Pancreas (tissue), 10 donors: ENCODE data around the gene SUCNR1. TPM values are rescaled to one million over a fixed set of nuclear protein-coding genes. Genes with fewer than 3 reads are reported as not detected.
"Not testable (repeated sequence)": the region's sequence is repeated elsewhere in the genome, so short reads cannot be mapped to it uniquely, and the experiment has no call there.

Experiments used
- ATAC-seq, 4 donors: fragments of 200-7000 bp; cut with Tn5 transposase; one replicate each; pipeline versions ENCODE4 v1.8.0 to v1.9.1; 2020; ENCODE audit warnings: mild to moderate bottlenecking in 4 of 4, moderate library complexity in 4 of 4
- DNase-seq, 6 donors: peaks; one replicate each; pipeline ENCODE4 v3.0.0-alpha.2; 2020
- FAIRE-seq: peaks from 2 replicates; lab custom pipeline; 2012; peaks lifted over from hg19 to GRCh38; lab: Jason Lieb, UNC
- H3K27ac ChIP-seq, 4 donors: fragments of 200-600 bp; sonication (generic); 1 replicate in 3 of 4; 2 replicates in 1 of 4; pipeline versions ENCODE4 v1.5.0 to v1.8.0; 2020
- H3K27me3 ChIP-seq, 4 donors: fragments of 200-600 bp; one replicate each; pipeline ENCODE4 v1.8.0; 2021
- H3K36me3 ChIP-seq, 3 donors: fragments of 200-600 bp; sonication (generic) in 1 of 3; one replicate each; pipeline versions ENCODE4 v1.5.0 to v1.8.0; 2020 to 2021
- H3K4me1 ChIP-seq, 3 donors: fragments of 200-600 bp; one replicate each; pipeline ENCODE4 v1.8.0; 2021
- H3K4me3 ChIP-seq, 4 donors: fragments of 200-600 bp; sonication (generic) in 2 of 4; one replicate each; pipeline versions ENCODE4 v1.5.0 to v1.8.0; 2020 to 2021
- H3K9me3 ChIP-seq, 4 donors: fragments of 200-600 bp; one replicate each; pipeline ENCODE4 v1.8.0; 2021
- WGBS, 2 donors: extraction: QIAGEN DNeasy Blood & Tissue Kit; methylation state at CpG; one replicate each; pipeline ENCODE4 v1.1.7; 2013; 5-methylcytosine and 5-hydroxymethylcytosine counted together
- intact Hi-C, 3 donors: fragments of 100-400 bp; cut with DNase I; formaldehyde crosslinking; loops; one replicate each; pipeline versions ENCODE4 v1.11.1 to v1.14.2; 2022
- polyA plus RNA-seq, 2 donors: library from polyadenylated mRNA; stranded (reverse); fragments of 200-250 nt; gene quantifications; one replicate each; pipeline ENCODE4 v1.2.3, GENCODE V29; 2013
- total RNA-seq, 6 donors: library from RNA; stranded (reverse); fragmentation: NEBNext Ultra II Directional in 4 of 6; extraction: Animal tissue kit (Norgen Biotek cat#: 25700) in 4 of 6; gene quantifications; one replicate each; pipeline versions ENCODE4 v1.2.1 to v1.2.4, GENCODE V29; 2021 to 2023
- TF ChIP-seq, protein P1 (sequence below), 4 donors: fragments of 200-600 bp; sonication (generic) in 3 of 4; IDR thresholded peaks; one replicate each; pipeline versions ENCODE4 v1.5.0 to v1.8.0; 2021; ENCODE audit warnings: antibody characterized with exemption in 4 of 4
- donor health status: healthy with polysubstance abuse.
- donor health status: DM: no; HTN: no; CAD: no; lungs with moderate emphysema.
- donor health status: DM: no; HTN: no; CAD: no.
- donor health status: control.
- donor health status: control.
- donor health status: Bipolar disorder and iron deficiency.
- donor health status: DM: yes; HTN: yes; CAD: no.
- donor health status: DM: no; HTN: no; CAD: no.
- donor health status: DM: no; HTN: no; CAD: no.
- donor health status: DM: yes; HTN: yes; CAD: no.

SUCNR1 gene
- total and polyA plus RNA-seq, 8 donors = 0.02 to 0.23 (median 0.09) TPM; not detected in 1

DNA sequence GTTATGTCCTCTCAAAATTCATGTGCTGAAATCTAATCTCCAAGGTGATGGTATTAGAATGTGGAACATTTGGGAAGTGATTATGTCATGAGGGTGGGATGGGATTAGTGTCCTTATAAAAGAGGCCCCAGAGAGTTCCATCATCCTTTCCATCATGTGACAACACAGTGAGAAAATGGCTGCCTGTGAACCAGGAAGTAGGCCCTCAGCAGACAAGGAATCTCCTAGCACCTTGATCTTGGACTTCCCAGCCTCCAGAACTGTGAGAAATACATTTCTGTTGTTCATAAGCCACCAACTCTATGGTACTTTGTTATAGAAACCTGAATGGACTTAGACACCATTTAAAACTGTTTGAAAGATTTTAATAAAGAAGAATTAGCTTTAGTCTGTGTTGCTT, 20.8 kb downstream of the SUCNR1 start:
- no peak overlapping the region for H3K27ac ChIP-seq
- ATAC-seq (no peak), FAIRE-seq (no peak), DNase-seq (no peak)
- H3K27me3 ChIP-seq = no peaks in the 10 kb centered on the region
- intact Hi-C loops = no loop called here
- TF ChIP-seq, protein P1, sequence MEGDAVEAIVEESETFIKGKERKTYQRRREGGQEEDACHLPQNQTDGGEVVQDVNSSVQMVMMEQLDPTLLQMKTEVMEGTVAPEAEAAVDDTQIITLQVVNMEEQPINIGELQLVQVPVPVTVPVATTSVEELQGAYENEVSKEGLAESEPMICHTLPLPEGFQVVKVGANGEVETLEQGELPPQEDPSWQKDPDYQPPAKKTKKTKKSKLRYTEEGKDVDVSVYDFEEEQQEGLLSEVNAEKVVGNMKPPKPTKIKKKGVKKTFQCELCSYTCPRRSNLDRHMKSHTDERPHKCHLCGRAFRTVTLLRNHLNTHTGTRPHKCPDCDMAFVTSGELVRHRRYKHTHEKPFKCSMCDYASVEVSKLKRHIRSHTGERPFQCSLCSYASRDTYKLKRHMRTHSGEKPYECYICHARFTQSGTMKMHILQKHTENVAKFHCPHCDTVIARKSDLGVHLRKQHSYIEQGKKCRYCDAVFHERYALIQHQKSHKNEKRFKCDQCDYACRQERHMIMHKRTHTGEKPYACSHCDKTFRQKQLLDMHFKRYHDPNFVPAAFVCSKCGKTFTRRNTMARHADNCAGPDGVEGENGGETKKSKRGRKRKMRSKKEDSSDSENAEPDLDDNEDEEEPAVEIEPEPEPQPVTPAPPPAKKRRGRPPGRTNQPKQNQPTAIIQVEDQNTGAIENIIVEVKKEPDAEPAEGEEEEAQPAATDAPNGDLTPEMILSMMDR (IDR thresholded peaks at IDR 0.05) = no peak
- no peaks in the 10 kb centered on the region for H3K36me3 ChIP-seq
- no peaks in the 10 kb centered on the region for H3K9me3 ChIP-seq
- no peak overlapping the region for H3K4me3 ChIP-seq
- no peaks in the 10 kb centered on the region for H3K4me1 ChIP-seq

GRCh38 chr3:151895478-151896241, 22.2 kb downstream of the SUCNR1 start:
- intact Hi-C loops = no loop called here
- Histone ChIP-seq H3K9me3 (no peaks in the 10 kb centered on the region), H3K27ac (no peak overlapping the region), H3K27me3 (no peaks in the 10 kb centered on the region), H3K36me3 (no peaks in the 10 kb centered on the region), H3K4me1 (no peaks in the 10 kb centered on the region), H3K4me3 (no peak overlapping the region)
- 45 to 51% methylated on average over 4 of the region's 4 CpGs for WGBS, 2 donors
- ATAC-seq (no peak), FAIRE-seq (no peak), DNase-seq (no peak)
- TF ChIP-seq, protein P1 (IDR thresholded peaks at IDR 0.05) = no peak

DNA sequence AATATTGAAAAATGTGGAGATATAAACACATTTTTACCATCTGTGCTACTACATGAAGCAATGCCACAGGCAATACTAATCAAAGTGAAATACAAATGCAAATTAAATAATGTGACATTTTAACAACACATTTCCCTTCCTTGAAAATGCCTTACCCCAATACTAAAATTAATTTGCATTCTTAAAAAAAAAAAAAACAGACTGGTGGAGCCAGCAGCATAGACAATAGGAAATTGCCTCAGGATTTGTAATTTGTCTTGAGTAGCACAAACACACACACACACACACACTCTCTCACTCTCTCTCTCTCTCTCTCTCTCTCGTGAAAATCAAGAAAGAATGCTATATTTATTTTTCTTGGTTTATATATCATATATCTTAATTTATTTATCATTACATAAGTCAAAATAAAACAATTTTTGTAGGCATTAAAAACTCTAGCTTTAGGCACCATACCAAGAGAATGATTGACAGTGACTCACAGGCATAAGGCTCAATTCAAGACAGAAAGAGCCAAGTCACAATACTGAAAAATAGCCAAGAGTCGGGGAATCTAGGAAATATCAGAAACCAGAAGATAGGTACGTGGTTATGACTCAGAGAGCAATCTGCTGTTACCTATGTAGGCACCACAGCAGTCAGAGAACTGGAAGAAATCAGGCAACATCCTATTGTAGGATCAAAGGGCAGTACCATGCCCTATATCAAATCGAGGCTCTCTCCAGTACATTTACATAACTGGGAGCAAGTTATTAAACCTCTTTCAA, 23.0 kb downstream of the SUCNR1 start:
- DNase-seq (no peak), FAIRE-seq (no peak), ATAC-seq (no peak)
- no peaks in the 10 kb centered on the region for H3K36me3 ChIP-seq
- TF ChIP-seq, protein P1 (IDR thresholded peaks at IDR 0.05) = no peak
- H3K27ac ChIP-seq = no peak overlapping the region
- no peak overlapping the region for H3K4me3 ChIP-seq
- no peaks in the 10 kb centered on the region for H3K4me1 ChIP-seq
- H3K9me3 ChIP-seq = no peaks in the 10 kb centered on the region
- intact Hi-C loops = no loop called here
- WGBS, 2 donors = 65 to 76% methylated on average over 4 of the region's 4 CpGs
- H3K27me3 ChIP-seq = no peaks in the 10 kb centered on the region

DNA sequence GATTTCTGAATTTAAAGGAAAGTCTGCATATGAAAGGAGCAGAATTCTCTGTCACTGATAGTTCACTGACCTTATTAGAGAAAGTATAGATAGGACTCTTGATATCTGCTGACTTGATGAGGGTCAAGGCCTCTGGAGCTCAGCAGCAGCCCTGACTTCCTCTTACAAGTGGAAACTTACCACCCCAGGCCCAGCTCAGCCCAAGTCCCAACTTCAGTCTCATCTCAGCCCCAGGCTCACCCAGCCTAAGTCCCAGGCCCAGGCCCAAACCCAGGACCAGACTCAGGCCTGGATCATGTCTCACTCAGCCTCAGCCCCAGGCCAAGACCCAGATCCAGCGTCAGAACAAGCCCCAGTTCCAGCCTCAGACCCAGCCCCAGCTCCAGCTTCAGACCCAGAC, 24.7 kb downstream of the SUCNR1 start:
- DNase-seq, H3K27me3 ChIP-seq, intact Hi-C loops, H3K9me3 ChIP-seq, H3K4me3 ChIP-seq, H3K36me3 ChIP-seq, FAIRE-seq, H3K4me1 ChIP-seq, H3K27ac ChIP-seq: not testable (repeated sequence)
- peak in 1 of 4 donors; percentile 43 for ATAC-seq
- no CpG with 5 or more reads among the region's 1 CpG for WGBS, 2 donors

DNA sequence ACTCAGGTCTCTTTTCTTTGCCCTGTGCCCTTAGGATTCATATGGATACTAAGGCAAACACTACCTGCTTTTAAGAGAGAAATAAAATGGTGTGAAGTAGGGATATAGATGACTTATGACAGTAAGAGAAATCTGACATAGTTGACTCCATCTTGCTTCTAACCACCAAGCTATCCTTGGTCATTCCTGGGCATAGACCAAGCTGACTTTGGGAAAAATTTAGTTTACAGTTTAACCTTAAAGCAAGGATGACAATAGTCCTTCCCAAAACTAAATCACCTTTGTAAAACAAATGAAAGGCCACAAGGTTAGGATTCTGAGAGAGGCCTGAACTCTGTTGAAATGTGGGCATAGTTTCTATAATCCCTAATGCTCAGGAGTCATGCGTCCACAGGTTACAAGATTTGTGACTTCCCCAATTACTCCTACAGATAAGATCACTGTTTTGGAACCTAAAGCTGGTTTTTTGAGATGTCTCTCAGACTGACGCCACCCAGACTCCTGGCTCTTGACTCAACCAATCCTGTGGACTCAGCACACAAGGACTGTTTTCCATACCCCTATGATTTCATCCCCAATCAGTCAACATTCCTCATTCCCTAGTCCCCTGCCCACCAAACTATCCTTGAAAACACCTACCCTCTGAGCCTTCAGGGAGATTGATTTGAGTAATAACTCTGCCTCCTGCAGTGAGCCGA, 25.3 kb downstream of the SUCNR1 start:
- ATAC-seq, H3K9me3 ChIP-seq, DNase-seq, H3K27ac ChIP-seq, H3K4me3 ChIP-seq, H3K27me3 ChIP-seq, intact Hi-C loops, H3K4me1 ChIP-seq, FAIRE-seq, H3K36me3 ChIP-seq: not testable (repeated sequence)
- WGBS, 2 donors = 90 to 92% methylated on average over 3 of the region's 3 CpGs
